Measurements from ENCODE around the gene CADPS.

DNA sequence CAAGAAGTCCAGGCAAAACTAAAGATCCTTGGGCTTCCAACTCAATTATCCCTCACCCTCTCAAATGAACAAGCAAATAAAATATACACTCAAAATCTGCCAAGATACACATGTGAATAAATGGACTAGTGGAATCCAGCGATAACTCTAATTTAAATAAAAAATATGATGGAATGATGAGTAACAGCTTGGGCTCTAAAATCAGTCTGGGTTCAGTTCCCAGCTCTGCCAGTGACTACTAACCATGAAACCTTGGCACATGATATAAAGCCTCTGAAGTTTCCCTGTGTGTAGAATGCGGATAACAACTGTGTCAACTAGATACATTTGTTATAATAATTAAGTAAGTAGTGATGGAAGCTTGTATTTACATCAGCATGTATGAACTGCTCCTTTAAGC, 81.3 kb downstream of the CADPS start:
- TF ChIP-seq POLR2AphosphoS2 (conservative IDR thresholded peaks at IDR 0.05; ENCODE audit: low read length) (no peak), KDM5A (IDR thresholded peaks at IDR 0.05) (no peak), EHMT2 (IDR thresholded peaks at IDR 0.05; ENCODE audit: low read depth) (no peak), NR3C1 (IDR thresholded peaks at IDR 0.05) (no peak), CHD2 (IDR thresholded peaks at IDR 0.05; ENCODE audit: low read length, partially characterized antibody) (no peak), RAD21 (conservative IDR thresholded peaks at IDR 0.05 in 1 of 2, IDR thresholded peaks at IDR 0.05 in 1 of 2) (no peak), POLR2A (IDR thresholded peaks at IDR 0.05; ENCODE audit: low read length) (no peak), EP300 (IDR thresholded peaks at IDR 0.05) (no peak), MAZ (IDR thresholded peaks at IDR 0.05; ENCODE audit: borderline replicate concordance, low read depth, low read length) (no peak)
- TF ChIP-seq, protein P1, sequence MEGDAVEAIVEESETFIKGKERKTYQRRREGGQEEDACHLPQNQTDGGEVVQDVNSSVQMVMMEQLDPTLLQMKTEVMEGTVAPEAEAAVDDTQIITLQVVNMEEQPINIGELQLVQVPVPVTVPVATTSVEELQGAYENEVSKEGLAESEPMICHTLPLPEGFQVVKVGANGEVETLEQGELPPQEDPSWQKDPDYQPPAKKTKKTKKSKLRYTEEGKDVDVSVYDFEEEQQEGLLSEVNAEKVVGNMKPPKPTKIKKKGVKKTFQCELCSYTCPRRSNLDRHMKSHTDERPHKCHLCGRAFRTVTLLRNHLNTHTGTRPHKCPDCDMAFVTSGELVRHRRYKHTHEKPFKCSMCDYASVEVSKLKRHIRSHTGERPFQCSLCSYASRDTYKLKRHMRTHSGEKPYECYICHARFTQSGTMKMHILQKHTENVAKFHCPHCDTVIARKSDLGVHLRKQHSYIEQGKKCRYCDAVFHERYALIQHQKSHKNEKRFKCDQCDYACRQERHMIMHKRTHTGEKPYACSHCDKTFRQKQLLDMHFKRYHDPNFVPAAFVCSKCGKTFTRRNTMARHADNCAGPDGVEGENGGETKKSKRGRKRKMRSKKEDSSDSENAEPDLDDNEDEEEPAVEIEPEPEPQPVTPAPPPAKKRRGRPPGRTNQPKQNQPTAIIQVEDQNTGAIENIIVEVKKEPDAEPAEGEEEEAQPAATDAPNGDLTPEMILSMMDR (IDR thresholded peaks at IDR 0.05) = no peak
- TF ChIP-seq, protein P2, sequence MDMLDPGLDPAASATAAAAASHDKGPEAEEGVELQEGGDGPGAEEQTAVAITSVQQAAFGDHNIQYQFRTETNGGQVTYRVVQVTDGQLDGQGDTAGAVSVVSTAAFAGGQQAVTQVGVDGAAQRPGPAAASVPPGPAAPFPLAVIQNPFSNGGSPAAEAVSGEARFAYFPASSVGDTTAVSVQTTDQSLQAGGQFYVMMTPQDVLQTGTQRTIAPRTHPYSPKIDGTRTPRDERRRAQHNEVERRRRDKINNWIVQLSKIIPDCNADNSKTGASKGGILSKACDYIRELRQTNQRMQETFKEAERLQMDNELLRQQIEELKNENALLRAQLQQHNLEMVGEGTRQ (IDR thresholded peaks at IDR 0.05) = no peak
- TF ChIP-seq, protein P3, sequence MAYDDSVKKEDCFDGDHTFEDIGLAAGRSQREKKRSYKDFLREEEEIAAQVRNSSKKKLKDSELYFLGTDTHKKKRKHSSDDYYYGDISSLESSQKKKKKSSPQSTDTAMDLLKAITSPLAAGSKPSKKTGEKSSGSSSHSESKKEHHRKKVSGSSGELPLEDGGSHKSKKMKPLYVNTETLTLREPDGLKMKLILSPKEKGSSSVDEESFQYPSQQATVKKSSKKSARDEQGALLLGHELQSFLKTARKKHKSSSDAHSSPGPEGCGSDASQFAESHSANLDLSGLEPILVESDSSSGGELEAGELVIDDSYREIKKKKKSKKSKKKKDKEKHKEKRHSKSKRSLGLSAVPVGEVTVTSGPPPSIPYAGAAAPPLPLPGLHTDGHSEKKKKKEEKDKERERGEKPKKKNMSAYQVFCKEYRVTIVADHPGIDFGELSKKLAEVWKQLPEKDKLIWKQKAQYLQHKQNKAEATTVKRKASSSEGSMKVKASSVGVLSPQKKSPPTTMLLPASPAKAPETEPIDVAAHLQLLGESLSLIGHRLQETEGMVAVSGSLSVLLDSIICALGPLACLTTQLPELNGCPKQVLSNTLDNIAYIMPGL (CRISPR knock-in tag; IDR thresholded peaks at IDR 0.05; ENCODE audit: borderline replicate concordance) = no peak
- TF ChIP-seq, protein P4, sequence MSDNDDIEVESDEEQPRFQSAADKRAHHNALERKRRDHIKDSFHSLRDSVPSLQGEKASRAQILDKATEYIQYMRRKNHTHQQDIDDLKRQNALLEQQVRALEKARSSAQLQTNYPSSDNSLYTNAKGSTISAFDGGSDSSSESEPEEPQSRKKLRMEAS (IDR thresholded peaks at IDR 0.05) = no peak

Measured in A549 (cell line).